ENCODE measurements around the gene UBAC2. TPM values are rescaled to one million over a fixed set of nuclear protein-coding genes. Genes with fewer than 3 reads are reported as not detected.

UBAC2 gene
- total and polyA plus RNA-seq, 2 donors (not counting 3 experiments of a cell fraction or from before 2014, with no cell fraction given), result 45.7 to 54.4 TPM

DNA sequence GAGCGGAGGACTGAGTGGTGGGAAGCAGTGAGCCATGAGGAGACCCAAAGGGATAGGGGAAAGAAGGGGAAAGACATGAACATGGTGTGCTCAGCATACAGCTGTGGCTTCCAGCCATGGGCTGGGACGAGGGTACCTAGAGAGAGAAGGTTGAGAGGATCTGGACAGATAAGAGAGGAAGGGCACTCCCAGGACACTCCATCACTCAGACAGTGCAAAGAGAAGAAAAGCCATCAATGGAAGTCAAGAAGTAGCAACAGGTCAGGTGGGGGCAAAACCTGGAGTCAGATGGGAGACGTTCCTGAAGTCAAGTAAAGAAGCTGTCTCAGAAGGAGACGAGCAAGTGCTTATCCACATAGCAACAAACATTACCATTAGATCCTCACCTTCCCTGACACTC is 40.2 kb upstream of the UBAC2 start:
- no peaks in the 10 kb centered on the region for H3K36me3 ChIP-seq (ENCODE audit: control insufficient read depth in 2 of 2, extremely low read depth in 1 of 2, insufficient read depth in 2 of 2, low read length in 2 of 2)
- no peaks in the 10 kb centered on the region for H3K79me2 ChIP-seq (ENCODE audit: control insufficient read depth, insufficient read depth, low read length)
- ChIA-PET CTCF (interaction anchor here (1.8 kb wide), 1 partner anchor 16 kb away, joined by 8 read pairs; no protein-coding TSS in a partner anchor), POLR2A (no interaction called here)
- FAIRE-seq, result no peak
- no peak overlapping the region for H3K27ac ChIP-seq (ENCODE audit: insufficient read depth, low read depth, low read length)
- intact Hi-C loops (cut with micrococcal nuclease), result no loop called here
- no peak for DNase-seq (ENCODE audit: low read depth, low spot score)
- peaks cover 7 to 10% of the 10 kb centered on the region in 2 experiments for H3K27me3 ChIP-seq (ENCODE audit: control insufficient read depth in 2 of 2, insufficient read depth in 2 of 2, low read length in 2 of 2)
- H3K4me3 ChIP-seq (replicated peaks in 1 of 3; ENCODE audit: insufficient read depth in 1 of 3, low read depth in 1 of 3, low read length in 3 of 3), result no peak overlapping the region
- H3K4me2 ChIP-seq (ENCODE audit: insufficient read depth, low read length), result no peak overlapping the region
- no peaks in the 10 kb centered on the region for H3K9me1 ChIP-seq (replicated peaks; ENCODE audit: control insufficient read depth, extremely low read depth, insufficient read depth, low read length)
- BruUV-seq (replicated peaks), result no TSS peak
- dilution Hi-C loops (cut with MboI; ENCODE audit: extremely low pct_ligation_motif_present, low sequenced_read_pairs), result loop anchor here (25.0 kb wide), 1 partner anchor 102 kb away; the partner anchor contains the start of gene GPR18
- H2AFZ ChIP-seq (ENCODE audit: low read depth, low read length), result no peak overlapping the region
- no peaks in the 10 kb centered on the region for H3K9me3 ChIP-seq (replicated peaks; ENCODE audit: control insufficient read depth, insufficient read depth, low read length)
- H4K20me1 ChIP-seq (replicated peaks; ENCODE audit: control insufficient read depth, extremely low read depth, insufficient read depth, low read length), result no peaks in the 10 kb centered on the region
- TF ChIP-seq JUN (IDR thresholded peaks at IDR 0.05; ENCODE audit: borderline replicate concordance, insufficient read depth, insufficient read length, low read depth) (no peak), EZH2 (IDR thresholded peaks at IDR 0.05; ENCODE audit: borderline replicate concordance, low read depth, low read length, severe bottlenecking) (no peak)
- no peaks in the 10 kb centered on the region for H3K4me1 ChIP-seq (ENCODE audit: control insufficient read depth, extremely low read depth, insufficient read depth, low read length)
- no peak overlapping the region for H3K9ac ChIP-seq (replicated peaks; ENCODE audit: extremely low read depth, insufficient read depth, low read length)

- no peaks in the 10 kb centered on the region for H3K36me3 ChIP-seq (ENCODE audit: control insufficient read depth in 2 of 2, extremely low read depth in 1 of 2, insufficient read depth in 2 of 2, low read length in 2 of 2)
- H3K79me2 ChIP-seq (ENCODE audit: control insufficient read depth, insufficient read depth, low read length), result no peaks in the 10 kb centered on the region
- dilution Hi-C loops (cut with MboI; ENCODE audit: extremely low pct_ligation_motif_present, low sequenced_read_pairs) (loop anchor here (25.0 kb wide), 1 partner anchor 101 kb away; the partner anchor contains the start of gene GPR18), intact Hi-C loops (cut with micrococcal nuclease) (no loop called here)
- no peak overlapping the region for H3K4me3 ChIP-seq (replicated peaks in 1 of 3; ENCODE audit: insufficient read depth in 1 of 3, low read depth in 1 of 3, low read length in 3 of 3)
- H3K27me3 ChIP-seq (ENCODE audit: control insufficient read depth in 2 of 2, insufficient read depth in 2 of 2, low read length in 2 of 2), result peaks cover 7 to 10% of the 10 kb centered on the region in 2 experiments
- H3K9me3 ChIP-seq (replicated peaks; ENCODE audit: control insufficient read depth, insufficient read depth, low read length), result no peaks in the 10 kb centered on the region
- H3K4me2 ChIP-seq (ENCODE audit: insufficient read depth, low read length), result no peak overlapping the region
- no peaks in the 10 kb centered on the region for H4K20me1 ChIP-seq (replicated peaks; ENCODE audit: control insufficient read depth, extremely low read depth, insufficient read depth, low read length)
- no peaks in the 10 kb centered on the region for H3K4me1 ChIP-seq (ENCODE audit: control insufficient read depth, extremely low read depth, insufficient read depth, low read length)
- no peak overlapping the region for H3K27ac ChIP-seq (ENCODE audit: insufficient read depth, low read depth, low read length)
- no peak for TF ChIP-seq MYC (IDR thresholded peaks at IDR 0.05; ENCODE audit: low read depth, low read length)
- TF ChIP-seq POLR2A (IDR thresholded peaks at IDR 0.05; ENCODE audit: low read depth, low read length), result no peak
- no peak for TF ChIP-seq EZH2 (IDR thresholded peaks at IDR 0.05; ENCODE audit: borderline replicate concordance, low read depth, low read length, severe bottlenecking)
- no peak for TF ChIP-seq POLR2AphosphoS5 (IDR thresholded peaks at IDR 0.05; ENCODE audit: insufficient read depth, low read depth, low read length)
- TF ChIP-seq JUN (IDR thresholded peaks at IDR 0.05; ENCODE audit: borderline replicate concordance, insufficient read depth, insufficient read length, low read depth), result no peak
- TF ChIP-seq, protein P1, sequence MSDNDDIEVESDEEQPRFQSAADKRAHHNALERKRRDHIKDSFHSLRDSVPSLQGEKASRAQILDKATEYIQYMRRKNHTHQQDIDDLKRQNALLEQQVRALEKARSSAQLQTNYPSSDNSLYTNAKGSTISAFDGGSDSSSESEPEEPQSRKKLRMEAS (IDR thresholded peaks at IDR 0.05; ENCODE audit: insufficient read depth, insufficient read length), result no peak
- no peak for TF ChIP-seq FOS (IDR thresholded peaks at IDR 0.05; ENCODE audit: borderline replicate concordance, insufficient read depth, low read length)
- no peak for TF ChIP-seq GATA2 (IDR thresholded peaks at IDR 0.05; ENCODE audit: insufficient read depth, insufficient read length, low read depth, low read length)
- TF ChIP-seq CTCF (IDR thresholded peaks at IDR 0.05; ENCODE audit: extremely low read depth in 1 of 2, insufficient read depth in 1 of 2, low read depth in 1 of 2, low read length in 2 of 2), result no peak
- no peak overlapping the region for H3K9ac ChIP-seq (replicated peaks; ENCODE audit: extremely low read depth, insufficient read depth, low read length)
- POLR2A ChIA-PET, result no interaction called here
- no TSS peak for BruUV-seq (replicated peaks)
- CTCF ChIA-PET, result interaction anchor here (1.8 kb wide), 1 partner anchor 15 kb away, joined by 8 read pairs; no protein-coding TSS in a partner anchor
- no peak overlapping the region for H2AFZ ChIP-seq (ENCODE audit: low read depth, low read length)
- H3K9me1 ChIP-seq (replicated peaks; ENCODE audit: control insufficient read depth, extremely low read depth, insufficient read depth, low read length), result no peaks in the 10 kb centered on the region
- FAIRE-seq (no peak), DNase-seq (ENCODE audit: low read depth, low spot score) (no peak)
Observed at GRCh38 chr13:99161512-99161911, 39.1 kb upstream of the UBAC2 start.
